Ecto neural progenitor cell (in vitro differentiated cells): ENCODE measurements around the gene PTPRG.

Source experiments
- DNase-seq: peaks from one replicate; pipeline ENCODE4 v3.0.0-alpha.2; 2018; ENCODE audit warnings: low spot score

Gene PTPRG

DNA sequence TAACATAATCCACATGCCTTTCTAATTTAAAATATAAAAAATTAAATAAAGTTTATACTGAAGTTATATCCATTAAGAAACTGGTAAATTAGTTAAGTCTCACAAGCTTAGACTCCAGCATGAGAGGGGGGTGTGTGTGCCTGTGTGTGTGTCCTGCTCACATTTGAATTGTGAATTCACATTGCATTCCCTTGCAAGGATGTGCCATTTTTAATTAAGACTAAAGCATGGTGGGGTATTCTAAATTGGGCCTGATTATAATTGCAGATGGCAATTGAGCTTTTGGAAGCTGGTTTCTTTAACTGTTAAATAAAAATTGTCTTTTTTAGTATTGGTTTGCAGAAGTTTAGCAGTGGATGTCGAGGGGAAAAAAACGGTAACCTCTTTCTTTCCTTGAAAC is 56.9 kb downstream of the PTPRG start:
- DNase-seq, result no peak

DNA sequence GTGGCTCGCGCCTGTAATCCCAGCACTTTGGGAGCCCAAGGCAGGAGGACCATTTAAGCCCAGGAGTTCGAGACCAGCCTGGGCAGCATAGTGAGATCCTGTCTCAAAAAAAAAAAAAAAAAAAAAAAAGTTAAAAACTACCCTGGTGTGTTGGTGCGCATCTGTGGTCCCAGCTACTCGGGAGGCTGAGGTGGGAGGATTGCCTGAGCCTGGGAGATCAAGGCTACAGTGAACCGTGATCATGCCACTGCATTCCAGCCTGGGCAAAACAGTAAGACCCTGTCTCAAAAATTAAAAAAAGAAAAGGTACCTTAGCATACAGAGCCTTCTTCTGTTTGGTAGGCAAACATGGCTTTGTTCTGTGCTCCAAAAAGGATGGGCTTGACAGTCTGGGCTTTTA is 57.5 kb downstream of the PTPRG start:
- DNase-seq, result no peak

DNA sequence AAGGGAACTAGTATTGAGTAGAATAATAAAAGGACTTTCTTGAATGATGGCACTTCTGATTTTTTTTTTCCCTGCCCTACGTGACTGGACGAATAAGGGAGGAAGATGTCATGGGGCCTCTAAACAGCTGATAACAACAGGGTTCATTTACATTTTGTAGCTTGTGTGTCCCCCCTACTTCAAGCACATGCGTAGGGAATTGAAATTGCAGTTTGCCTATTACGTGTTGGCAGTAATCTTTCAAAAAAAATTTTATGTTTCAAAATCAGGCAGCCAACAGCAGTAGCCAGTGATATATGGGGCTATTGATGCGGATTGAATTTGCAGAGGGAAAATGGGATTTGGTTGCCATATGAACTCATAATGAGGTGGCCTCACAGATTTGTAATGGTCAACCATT is 58.7 kb downstream of the PTPRG start:
- DNase-seq, result no peak

GRCh38 chr3:61624300-61624699 is 62.9 kb downstream of the PTPRG start:
- no peak for DNase-seq

GRCh38 chr3:61625429-61625828 is 64.1 kb downstream of the PTPRG start:
- no peak for DNase-seq

- no peak for DNase-seq
Measured at GRCh38 chr3:61626484-61626883, 65.1 kb downstream of the PTPRG start.

DNA sequence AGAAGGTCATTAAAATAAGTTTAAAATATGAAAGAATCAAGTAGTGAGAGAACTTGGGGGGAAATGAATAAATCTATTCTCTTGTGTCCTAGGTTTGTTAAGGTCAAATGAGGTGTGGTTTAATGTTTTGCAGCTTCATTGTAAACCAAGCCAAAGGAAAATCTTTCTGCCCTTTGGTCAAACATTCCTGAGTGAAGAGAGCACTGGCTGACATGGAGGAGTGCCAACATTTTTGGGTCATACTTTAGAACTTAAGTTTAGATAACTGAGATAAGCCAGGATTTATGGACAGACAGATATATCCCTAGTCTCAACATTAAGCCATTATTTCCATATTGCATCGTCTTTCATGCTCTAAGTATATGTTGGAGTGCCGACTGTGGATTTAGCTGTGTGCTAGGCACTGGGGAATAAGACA is 66.4 kb downstream of the PTPRG start:
- DNase-seq, result no peak

DNA sequence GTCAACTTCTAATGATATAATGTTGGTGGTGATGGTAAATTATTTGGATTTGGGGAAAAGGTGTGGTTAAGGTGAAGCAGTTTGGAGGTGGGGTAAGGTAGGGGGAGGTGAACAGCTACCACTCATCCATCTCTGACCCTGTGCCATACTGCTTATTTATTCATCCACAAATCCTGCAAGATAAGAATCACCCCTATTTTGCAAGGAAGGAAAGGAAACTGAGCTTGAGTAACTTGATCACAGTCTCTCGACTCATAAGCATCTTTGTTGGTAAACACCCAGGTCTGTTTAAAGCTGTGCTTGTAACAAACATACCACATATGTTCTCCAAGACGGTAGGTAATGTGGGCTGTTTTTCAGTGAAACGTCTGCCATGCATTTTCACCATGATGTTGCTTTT is 67.3 kb downstream of the PTPRG start:
- DNase-seq, result no peak

- no peak for DNase-seq
Measured at GRCh38 chr3:61629442-61629841, 68.1 kb downstream of the PTPRG start.

GRCh38 chr3:61631108-61631769 is 69.9 kb downstream of the PTPRG start:
- no peak for DNase-seq

DNA sequence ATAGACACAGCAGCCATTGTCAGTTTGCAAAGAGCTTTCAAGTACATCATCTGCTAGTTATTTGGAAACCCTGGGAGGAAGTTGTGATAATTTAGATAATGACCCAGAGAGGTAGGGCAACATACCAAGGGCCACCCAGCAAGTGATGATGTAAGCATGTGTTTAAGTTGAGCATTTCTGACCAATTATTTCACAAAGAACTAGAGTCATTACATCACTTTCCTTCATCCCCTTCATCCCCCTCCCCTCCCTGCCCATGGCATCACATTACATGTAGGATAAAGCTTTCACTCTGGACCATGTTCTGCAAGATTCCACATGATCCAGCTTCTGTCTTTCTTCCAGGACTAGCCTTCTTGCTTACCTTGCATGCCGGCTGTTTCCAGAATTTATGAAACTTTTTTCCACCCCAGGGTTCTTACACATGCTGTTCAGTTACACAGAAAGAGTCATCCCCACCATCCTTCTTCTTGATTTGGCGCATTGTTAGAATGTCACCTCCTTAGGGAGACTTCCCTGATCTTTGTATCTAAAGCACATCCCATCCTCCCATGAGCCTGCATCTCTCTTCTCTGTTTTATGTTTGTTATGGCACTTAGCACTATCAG is 71.3 kb downstream of the PTPRG start:
- no peak for DNase-seq

GRCh38 chr3:61634678-61635077 is 73.3 kb downstream of the PTPRG start:
- no peak for DNase-seq

- no peak for DNase-seq
Measured at GRCh38 chr3:61637088-61638051, 76.0 kb downstream of the PTPRG start.

GRCh38 chr3:61638741-61639140 is 77.4 kb downstream of the PTPRG start:
- no peak for DNase-seq

- DNase-seq, result no peak
Measured at GRCh38 chr3:61639991-61640390, 78.6 kb downstream of the PTPRG start.

DNA sequence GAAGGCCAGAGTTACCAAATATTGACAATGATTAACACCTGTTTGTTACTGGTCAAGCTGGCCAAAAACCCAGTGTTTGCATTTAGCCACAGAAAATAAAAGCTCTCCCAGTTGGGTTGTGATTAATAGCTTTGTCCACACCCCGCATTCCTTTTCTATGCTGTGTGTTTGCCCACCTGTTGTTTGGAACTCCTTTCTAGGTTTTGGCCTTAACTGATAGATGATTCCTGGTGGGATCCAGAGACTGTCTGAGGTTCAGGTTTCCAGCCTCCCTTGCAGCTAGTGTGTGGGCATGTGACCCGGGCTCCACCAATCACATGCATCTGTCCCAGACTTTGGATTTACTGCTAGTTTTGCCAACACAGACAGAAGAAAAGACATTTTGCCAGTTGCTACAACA is 83.8 kb downstream of the PTPRG start:
- no peak for DNase-seq

GRCh38 chr3:61646360-61646759 is 85.0 kb downstream of the PTPRG start:
- no peak for DNase-seq

GRCh38 chr3:61646851-61647525 is 85.6 kb downstream of the PTPRG start:
- no peak for DNase-seq

GRCh38 chr3:61648481-61648880 is 87.1 kb downstream of the PTPRG start:
- no peak for DNase-seq

DNA sequence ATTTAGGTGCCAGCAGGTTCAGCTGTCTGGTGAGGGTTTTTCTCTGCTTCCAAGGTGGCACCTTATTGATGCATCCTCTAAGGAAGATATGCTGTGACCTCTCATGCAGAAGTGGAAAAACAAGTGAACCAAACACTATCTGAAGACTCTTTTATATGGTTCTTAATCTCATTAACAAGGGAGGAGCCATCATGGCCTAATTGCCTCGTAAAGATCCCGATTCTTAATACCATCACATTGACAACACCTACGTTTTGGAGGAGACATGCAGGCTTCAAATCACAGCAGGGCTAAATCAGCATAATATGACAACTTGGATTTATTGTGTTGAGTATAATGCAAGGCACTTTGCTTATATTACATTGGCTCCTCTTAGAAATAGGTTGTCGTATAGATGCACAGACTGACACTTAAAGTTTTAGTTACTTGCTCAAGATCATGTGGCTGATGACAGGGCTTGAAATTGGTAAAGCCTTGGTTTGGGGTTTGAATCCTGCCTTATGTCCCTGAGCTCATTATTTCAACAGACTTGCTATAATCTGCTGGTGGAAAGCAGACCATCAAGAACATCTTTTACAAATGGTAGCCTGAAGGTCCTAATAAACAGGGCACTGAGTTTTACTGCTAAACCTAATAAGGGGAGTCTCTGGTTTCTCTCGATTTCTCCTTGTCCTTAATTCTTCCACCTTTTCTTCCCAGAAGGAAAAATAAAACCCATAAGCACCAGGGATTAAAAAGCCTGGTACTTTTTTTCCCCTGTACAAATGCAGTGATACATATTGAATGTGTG is 88.2 kb downstream of the PTPRG start:
- DNase-seq, result no peak

- DNase-seq, result no peak
Measured at GRCh38 chr3:61650276-61650675, 88.9 kb downstream of the PTPRG start.
